Glomerular endothelial cell (primary cell): ENCODE data around the gene SSR4. TPM values are rescaled to one million over a fixed set of nuclear protein-coding genes. Genes with fewer than 3 reads are reported as not detected.

Experiments used
- DNase-seq: peaks from one replicate; pipeline ENCODE4 v3.0.0-alpha.2; 2011; ENCODE audit warnings: low read depth, low spot score; ENCODE audit errors: extremely low read depth
- total RNA-seq: library from RNA; depleted of rRNA; stranded (reverse); fragments of >200 nt; gene quantifications from 2 replicates; pipeline ENCODE4 v1.2.3, GENCODE V29; 2015

SSR4 gene
- total RNA-seq, 1 donor from 2014 or later, result 212 TPM

DNA sequence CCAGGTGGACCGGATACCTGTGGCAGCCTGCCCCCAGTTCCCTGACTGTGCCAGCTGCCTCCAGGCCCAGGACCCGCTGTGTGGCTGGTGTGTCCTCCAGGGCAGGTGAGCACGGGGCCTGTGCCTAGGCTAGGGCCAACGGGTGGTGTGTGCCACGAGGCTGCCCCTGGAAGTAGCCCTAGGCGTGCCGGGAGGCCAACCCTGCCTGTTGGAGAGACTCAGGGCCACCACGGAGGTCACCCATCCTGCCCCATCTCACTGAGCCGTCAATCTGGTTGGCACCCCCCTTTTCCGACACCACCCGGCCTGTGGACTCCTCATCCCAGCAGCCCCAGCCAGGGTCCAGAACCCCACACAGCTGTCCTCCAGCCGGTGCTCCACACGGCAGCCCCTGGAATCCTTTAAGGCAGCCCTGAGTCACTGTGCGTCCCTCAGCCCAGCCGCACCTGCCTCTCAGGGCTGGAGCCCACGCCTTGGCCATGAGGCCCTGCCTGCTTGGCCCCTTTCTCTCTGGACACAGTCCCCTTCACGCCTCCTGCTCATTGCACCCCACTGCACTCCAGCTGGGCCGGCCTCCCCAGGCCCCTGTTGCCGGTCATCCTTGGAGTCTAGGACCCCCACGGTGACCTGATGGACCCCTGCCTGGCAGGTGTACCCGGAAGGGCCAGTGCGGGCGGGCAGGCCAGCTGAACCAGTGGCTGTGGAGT, 25.2 kb upstream of the SSR4 start:
- no peak for DNase-seq

DNA sequence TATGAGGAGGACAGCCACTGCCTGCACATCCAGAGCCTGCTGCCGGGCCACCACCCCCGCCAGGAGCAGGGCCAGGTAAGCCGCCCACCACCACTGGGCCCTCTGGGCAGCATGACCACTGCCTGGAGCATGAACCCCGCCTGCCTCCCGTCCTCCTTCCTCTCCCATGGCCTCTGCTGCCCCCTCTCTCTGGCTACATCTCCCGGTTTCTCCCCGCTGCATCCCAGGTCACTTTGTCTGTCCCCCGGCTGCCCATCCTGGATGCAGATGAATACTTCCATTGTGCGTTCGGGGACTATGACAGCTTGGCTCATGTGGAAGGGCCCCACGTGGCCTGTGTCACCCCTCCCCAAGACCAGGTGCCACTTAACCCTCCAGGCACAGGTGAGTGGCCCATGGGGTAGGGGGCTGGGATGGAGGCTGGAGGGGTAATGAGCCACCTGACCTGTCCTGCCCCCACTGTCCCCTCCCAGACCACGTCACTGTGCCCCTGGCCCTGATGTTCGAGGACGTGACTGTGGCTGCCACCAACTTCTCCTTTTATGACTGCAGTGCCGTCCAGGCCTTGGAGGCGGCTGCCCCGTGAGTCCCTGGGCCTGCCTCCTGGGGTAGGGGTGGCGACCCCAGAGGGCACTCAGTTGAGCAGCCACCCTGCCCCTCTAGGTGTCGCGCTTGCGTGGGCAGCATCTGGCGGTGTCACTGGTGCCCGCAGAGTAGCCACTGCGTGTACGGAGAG, 24.4 kb upstream of the SSR4 start:
- no peak for DNase-seq

DNA sequence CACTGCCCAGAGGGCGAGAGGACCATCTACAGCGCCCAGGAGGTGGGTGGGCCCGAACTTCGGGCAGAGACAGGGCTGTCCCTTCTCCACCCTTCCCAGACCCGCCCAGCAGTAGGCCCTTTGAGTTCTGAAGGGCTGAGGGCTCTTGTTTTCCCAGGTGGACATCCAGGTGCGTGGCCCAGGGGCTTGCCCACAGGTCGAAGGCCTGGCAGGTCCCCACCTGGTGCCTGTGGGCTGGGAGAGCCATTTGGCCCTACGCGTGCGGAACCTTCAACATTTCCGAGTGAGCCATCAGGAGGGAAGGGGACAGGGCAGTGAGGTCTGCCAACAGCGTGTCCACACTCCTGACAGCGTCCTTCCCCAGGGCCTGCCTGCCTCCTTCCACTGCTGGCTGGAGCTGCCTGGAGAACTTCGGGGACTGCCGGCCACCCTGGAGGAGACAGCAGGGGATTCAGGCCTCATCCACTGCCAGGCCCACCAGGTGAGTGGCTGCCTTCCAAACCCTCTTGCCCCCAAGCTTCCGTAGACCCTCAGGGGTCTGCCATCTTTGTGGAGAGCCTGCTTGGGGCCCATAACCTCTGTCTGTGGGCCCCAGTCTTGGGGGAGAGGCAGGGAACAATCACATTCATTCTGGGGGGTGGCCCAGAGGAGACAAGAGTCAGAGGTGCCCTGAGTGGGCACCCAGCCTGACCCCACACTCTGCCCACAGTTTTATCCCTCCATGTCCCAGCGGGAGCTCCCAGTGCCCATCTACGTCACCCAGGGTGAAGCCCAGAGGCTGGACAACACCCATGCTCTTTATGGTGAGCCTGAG, 23.7 kb upstream of the SSR4 start:
- DNase-seq, result no peak

DNA sequence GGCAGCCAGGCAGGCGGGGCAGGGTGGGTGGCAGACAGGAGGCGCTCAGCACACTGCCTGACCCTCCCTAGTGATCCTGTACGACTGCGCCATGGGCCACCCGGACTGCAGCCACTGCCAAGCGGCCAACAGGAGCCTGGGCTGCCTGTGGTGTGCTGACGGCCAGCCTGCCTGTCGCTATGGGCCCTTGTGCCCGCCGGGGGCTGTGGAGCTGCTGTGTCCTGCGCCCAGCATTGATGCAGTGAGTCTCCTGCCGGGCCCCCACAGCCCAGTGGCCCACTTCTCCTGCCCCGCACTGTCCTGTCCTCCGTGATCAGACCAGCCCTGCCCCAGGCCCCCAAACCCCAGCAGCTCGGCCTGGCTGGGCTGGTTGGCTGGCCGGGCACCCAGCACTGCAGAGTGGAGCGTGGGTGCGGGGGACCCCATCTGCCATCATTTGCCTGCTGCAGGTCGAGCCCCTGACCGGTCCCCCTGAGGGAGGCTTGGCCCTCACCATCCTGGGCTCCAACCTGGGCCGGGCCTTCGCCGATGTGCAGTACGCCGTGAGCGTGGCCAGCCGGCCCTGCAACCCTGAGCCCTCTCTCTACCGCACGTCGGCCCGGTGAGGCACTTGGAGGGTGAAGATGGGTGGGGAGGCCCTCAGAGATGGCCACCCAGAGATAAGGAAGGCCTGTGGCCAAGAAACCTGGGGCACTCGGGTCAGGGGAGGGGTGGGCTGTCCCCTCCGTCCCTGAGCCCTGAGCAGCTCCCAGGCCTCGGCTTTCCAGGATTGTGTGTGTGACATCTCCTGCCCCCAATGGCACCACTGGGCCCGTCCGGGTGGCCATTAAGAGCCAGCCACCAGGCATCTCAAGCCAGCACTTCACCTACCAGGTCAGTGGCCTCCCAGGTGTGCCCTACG, 22.8 kb upstream of the SSR4 start:
- DNase-seq, result no peak

DNA sequence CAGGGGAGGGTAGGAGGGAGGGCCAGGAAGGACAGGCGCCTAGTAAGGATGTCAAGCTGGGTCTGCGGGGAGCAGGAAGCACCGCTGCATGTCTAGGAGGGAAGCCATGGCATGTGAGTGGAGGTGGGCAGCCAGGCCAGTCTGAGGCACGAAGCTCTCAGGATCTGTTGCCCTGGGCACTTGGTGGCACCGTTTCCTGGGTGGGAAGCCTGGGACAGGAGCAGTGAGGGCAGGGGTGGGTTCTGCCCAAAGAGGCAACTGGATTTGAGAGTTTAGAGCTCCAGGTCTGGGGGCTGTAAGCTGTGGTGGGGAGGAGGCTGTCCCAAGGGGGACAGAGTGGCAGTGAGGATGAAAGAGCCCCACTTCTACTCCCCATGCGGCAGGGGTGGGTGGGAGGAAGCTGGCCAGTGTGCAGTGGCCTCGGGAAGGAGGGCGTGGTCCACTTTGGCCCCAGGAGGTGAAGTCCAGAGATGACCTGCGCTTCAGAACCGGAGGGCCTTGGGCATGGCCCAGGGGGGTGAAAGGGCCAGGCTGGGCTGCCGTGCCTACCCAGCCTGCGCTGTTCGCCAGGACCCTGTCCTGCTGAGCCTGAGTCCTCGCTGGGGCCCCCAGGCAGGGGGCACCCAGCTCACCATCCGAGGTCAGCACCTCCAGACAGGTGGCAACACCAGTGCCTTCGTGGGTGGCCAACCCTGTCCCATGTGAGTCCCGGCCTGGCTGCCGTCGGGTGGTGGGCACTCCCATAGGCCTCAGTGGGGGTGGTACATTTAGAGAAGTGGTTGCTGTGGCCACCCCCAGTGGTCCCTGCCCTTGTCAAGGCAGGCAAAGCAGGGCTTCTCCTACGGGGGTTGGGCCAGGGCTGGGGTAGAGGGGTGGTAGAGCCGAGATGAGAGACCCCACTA, 21.9 kb upstream of the SSR4 start:
- DNase-seq, result no peak

DNA sequence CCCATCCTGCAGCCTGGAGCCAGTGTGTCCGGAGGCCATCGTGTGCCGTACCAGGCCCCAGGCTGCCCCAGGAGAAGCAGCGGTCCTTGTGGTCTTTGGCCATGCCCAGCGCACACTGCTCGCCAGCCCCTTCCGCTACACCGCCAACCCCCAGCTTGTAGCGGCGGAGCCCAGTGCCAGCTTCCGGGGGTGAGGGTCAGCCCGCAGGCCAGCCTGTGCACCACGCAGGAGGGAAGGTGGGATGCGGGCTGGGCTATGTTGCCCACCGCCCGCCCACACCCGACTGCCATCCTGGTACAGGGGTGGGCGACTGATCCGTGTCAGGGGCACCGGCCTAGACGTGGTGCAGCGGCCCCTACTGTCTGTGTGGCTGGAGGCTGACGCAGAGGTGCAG, 21.3 kb upstream of the SSR4 start:
- DNase-seq, result no peak

- DNase-seq, result no peak
Observed at GRCh38 chrX:153773741-153774575, 20.5 kb upstream of the SSR4 start.

GRCh38 chrX:153774576-153775292, 19.7 kb upstream of the SSR4 start:
- DNase-seq, result no peak

DNA sequence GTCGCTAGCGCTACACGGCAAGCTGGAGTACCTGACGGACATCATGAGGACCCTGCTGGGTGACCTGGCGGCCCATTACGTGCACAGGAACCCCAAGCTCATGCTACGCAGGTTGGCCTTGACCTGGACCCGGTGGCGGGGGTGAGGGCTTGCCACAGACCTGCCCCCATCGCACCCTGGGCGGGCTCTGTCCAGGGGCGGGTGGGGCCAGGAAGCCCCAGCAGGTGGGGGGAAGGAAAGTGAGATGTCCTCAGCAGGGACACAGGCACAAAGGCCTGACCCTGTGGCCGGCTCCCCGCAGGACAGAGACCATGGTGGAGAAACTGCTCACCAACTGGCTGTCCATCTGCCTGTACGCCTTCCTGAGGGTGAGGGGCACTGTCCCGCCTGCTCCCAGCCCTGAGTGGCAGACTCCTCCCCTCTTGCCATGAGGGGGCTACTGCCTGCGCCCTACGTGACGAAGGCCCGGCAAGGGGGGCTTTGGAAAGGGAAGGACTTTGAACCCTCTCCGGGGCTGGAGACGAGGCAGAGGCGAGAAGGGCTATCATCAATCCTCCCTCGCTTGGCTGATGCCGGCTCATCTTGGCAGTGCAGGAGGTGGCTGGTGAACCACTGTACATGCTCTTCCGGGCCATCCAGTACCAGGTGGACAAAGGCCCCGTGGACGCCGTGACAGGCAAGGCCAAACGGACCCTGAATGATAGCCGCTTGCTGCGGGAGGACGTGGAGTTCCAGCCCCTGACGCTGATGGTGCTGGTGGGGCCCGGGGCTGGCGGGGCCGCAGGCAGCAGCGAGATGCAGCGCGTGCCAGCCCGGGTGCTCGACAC, 19.0 kb upstream of the SSR4 start:
- DNase-seq, result no peak

DNA sequence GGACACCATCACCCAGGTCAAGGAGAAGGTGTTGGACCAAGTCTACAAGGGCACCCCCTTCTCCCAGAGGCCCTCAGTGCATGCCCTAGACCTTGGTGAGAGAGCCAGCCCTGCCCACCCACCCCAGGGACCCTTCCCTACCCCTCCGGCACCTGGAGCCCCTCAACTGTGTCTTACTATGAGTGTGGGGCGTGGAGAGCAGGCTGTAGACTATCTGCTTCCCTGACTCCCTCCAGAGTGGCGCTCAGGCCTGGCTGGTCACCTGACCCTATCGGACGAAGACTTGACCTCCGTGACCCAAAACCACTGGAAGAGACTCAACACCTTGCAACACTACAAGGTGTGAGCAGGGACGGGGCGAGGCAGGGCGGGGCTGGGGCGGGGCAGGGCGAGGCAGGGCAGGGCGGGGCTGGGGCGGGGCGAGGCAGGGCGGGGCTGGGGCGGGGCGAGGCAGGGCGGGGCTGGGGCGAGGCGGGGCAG, 18.3 kb upstream of the SSR4 start:
- DNase-seq, result no peak

DNA sequence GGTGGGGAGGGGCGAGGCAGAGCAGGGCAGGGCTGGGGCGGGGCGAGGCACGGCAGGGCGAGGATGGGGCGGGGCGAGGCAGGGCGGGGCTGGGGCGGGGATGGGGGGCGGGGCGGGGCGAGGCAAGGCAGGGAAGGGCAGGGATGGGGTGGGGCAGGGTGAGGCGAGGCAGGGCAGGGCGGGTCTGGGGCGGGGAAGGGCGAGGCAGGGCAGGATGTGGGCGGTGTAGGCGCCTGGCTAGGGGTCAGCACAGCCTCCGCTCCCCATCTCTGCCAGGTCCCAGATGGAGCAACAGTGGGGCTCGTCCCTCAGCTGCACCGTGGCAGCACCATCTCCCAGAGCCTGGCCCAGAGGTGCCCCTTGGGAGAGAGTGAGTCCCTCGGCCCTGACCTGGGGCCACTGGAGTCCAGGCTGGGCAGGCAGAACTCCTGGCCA, 17.8 kb upstream of the SSR4 start:
- DNase-seq, result no peak

- DNase-seq, result no peak
Observed at GRCh38 chrX:153777261-153778090, 17.0 kb upstream of the SSR4 start.

- DNase-seq, result no peak
Observed at GRCh38 chrX:153778181-153778580, 16.3 kb upstream of the SSR4 start.

DNA sequence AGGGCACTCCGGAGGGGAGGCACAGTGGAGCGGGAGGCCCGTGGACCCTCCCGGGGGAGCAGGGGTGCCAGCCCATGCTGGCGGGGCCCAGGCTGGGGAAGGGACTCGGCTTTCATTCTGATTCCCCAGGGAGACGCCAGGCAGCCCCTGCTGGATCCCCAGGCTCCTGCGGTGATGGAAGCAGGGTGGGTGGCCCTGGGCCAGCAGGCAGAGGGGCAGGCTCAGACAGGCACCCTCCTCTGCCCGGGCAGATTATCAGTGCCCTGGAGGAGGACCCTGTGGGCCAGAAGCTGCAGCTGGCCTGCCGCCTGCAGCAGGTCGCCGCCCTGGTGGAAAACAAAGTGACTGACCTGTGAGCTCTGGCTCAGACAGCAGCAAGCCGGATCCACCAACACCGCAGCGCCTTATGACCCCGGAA, 15.8 kb upstream of the SSR4 start:
- DNase-seq, result no peak

GRCh38 chrX:153779891-153780677, 14.4 kb upstream of the SSR4 start:
- DNase-seq, result no peak
